Breast epithelium (tissue), 4 donors: ENCODE results near the gene GPC5. TPM values are rescaled to one million over a fixed set of nuclear protein-coding genes. Genes with fewer than 3 reads are reported as not detected.
A peak's percentile ranks its signal among the peaks of the same experiment; 100 is the strongest.

ENCODE experiments used
- DNase-seq, 2 donors: peaks; one replicate each; pipeline ENCODE4 v3.0.0-alpha.2; 2019; ENCODE audit warnings: low spot score in 2 of 2
- H3K27ac ChIP-seq, 2 donors: fragments of 200-600 bp; sonication (generic) in 1 of 2; one replicate each; pipeline ENCODE4 v1.5.1; 2016 to 2019; ENCODE audit warnings: mild to moderate bottlenecking in 1 of 2
- H3K27me3 ChIP-seq, 2 donors: fragments of 200-600 bp; sonication (generic) in 1 of 2; one replicate each; pipeline versions ENCODE4 v1.5.1 to v1.6.0; 2017 to 2019; ENCODE audit warnings: control low read depth in 1 of 2, mild to moderate bottlenecking in 1 of 2
- H3K36me3 ChIP-seq: fragments of 200-600 bp; one replicate; pipeline ENCODE4 v1.5.1; 2019
- H3K4me1 ChIP-seq, 2 donors: fragments of 200-600 bp; sonication (generic); one replicate each; pipeline ENCODE4 v1.5.1; 2016 to 2019; ENCODE audit warnings: control low read depth in 1 of 2
- H3K4me3 ChIP-seq, 3 donors: fragments of 200-600 bp; sonication (generic); 1 replicate in 2 of 3; 2 replicates in 1 of 3; pipeline ENCODE4 v1.5.1; 2016 to 2019; ENCODE audit warnings: mild to moderate bottlenecking in 3 of 3, moderate library complexity in 2 of 3
- H3K9me3 ChIP-seq, 2 donors: fragments of 200-600 bp; sonication (generic) in 1 of 2; one replicate each; pipeline ENCODE4 v1.5.1; 2016 to 2019; ENCODE audit warnings: control low read depth in 1 of 2
- POLR2A ChIP-seq: fragments of 450-650 bp; IDR thresholded peaks from one replicate; pipeline ENCODE4 v1.6.1; 2016; ENCODE audit warnings: antibody characterized with exemption, mild to moderate bottlenecking, moderate library complexity
- POLR2AphosphoS5 ChIP-seq, 3 donors: sonication (generic); formaldehyde crosslinking; IDR thresholded peaks; one replicate each; pipeline ENCODE4 v1.6.1; 2017; ENCODE audit warnings: antibody characterized with exemption in 3 of 3
- intact Hi-C: fragments of 100-400 bp; cut with DNase I; formaldehyde crosslinking; loops from one replicate; pipeline ENCODE4 v1.15.1; 2023; ENCODE audit warnings: low total_unique reads
- total RNA-seq, 3 donors: library from RNA; depleted of rRNA; stranded (reverse); fragments of >200 nt; gene quantifications; one replicate each; pipeline ENCODE4 v1.1.0, GENCODE V29; 2016
- TF ChIP-seq, protein P1 (sequence below), 3 donors: fragments of 450-650 bp; IDR thresholded peaks; one replicate each; pipeline ENCODE4 v1.5.1; 2016 to 2017; ENCODE audit warnings: antibody characterized with exemption in 3 of 3, mild to moderate bottlenecking in 3 of 3, moderate library complexity in 3 of 3

Gene GPC5
- total RNA-seq, 3 donors from 2014 or later = 0.88 to 0.98 TPM; not detected in 1

DNA sequence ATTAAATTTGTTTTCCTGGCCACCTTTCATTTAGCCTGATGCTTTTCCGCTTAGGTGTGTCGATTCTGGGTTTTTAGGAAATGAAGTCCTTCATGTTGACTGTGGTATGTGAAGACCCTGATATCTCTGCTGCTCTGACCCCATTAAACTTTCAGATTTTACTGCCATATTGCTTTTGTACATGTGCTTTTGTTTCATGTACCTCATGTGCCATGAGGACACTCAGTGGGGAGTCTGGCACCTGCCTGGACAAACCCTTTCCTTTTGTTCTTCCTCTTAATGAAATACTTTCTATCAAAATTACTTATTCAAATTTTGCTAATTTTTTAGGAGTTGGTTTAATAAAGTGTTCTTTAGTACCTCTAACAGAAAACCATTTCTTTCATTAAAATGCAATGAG, 774.8 kb downstream of the GPC5 start:
- Histone ChIP-seq H3K27me3 (no peaks in the 10 kb centered on the region), H3K27ac (no peak overlapping the region), H3K9me3 (no peaks in the 10 kb centered on the region), H3K4me3 (no peak overlapping the region), H3K4me1 (no peaks in the 10 kb centered on the region), H3K36me3 (no peaks in the 10 kb centered on the region)
- no peak for TF ChIP-seq POLR2A
- TF ChIP-seq, protein P1, sequence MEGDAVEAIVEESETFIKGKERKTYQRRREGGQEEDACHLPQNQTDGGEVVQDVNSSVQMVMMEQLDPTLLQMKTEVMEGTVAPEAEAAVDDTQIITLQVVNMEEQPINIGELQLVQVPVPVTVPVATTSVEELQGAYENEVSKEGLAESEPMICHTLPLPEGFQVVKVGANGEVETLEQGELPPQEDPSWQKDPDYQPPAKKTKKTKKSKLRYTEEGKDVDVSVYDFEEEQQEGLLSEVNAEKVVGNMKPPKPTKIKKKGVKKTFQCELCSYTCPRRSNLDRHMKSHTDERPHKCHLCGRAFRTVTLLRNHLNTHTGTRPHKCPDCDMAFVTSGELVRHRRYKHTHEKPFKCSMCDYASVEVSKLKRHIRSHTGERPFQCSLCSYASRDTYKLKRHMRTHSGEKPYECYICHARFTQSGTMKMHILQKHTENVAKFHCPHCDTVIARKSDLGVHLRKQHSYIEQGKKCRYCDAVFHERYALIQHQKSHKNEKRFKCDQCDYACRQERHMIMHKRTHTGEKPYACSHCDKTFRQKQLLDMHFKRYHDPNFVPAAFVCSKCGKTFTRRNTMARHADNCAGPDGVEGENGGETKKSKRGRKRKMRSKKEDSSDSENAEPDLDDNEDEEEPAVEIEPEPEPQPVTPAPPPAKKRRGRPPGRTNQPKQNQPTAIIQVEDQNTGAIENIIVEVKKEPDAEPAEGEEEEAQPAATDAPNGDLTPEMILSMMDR (IDR thresholded peaks at IDR 0.05) = no peak
- no peak for TF ChIP-seq POLR2AphosphoS5 (IDR thresholded peaks at IDR 0.05)
- intact Hi-C loops = no loop called here
- DNase-seq = no peak

DNA sequence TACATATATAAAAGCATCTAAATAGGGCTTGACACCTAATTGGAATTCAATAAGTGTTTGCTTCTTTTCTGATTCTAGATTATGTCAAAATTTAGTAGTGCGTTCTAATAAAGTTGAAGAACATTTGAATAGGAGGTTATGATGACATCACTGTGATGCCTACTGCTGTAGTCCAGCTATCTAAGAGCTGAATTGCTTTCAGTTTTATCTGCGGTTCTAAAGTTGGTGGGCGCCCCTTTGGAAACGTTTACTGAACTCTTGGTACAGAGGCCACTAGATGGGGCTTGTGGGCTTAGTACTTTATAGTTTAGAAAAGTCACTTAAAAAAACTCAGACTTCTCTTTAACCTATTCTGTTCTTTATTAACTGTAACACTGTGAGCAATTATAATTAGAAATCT, 776.9 kb downstream of the GPC5 start:
- intact Hi-C loops = no loop called here
- H3K27ac ChIP-seq = no peak overlapping the region
- no peak overlapping the region for H3K4me3 ChIP-seq
- no peak for DNase-seq
- TF ChIP-seq POLR2AphosphoS5 (IDR thresholded peaks at IDR 0.05) = no peak
- TF ChIP-seq, protein P1 (IDR thresholded peaks at IDR 0.05) = no peak
- TF ChIP-seq POLR2A = no peak
- H3K9me3 ChIP-seq = no peaks in the 10 kb centered on the region
- no peaks in the 10 kb centered on the region for H3K4me1 ChIP-seq
- H3K27me3 ChIP-seq = no peaks in the 10 kb centered on the region
- H3K36me3 ChIP-seq = no peaks in the 10 kb centered on the region

DNA sequence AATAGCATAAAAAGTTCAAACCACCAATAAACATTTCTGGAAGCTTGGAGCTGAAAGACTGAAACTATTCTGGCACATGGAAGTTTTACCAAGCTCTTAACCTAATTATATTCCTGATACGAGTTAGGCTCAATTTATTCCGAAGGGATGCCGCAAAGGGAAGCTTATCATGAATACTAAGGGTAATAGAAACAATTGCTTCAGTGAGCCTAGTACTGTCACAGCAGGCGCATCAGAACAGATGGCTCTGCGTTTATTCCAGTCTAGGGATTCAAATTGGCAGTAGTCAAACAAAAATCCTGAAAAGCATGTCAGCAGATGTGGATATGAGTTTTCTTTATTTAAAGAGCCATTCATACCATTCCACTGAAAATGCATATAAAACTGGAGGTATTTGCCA, 779.5 kb downstream of the GPC5 start:
- H3K4me3 ChIP-seq = no peak overlapping the region
- intact Hi-C loops = no loop called here
- DNase-seq = no peak
- H3K27ac ChIP-seq = no peak overlapping the region
- H3K36me3 ChIP-seq = no peaks in the 10 kb centered on the region
- no peaks in the 10 kb centered on the region for H3K27me3 ChIP-seq
- no peaks in the 10 kb centered on the region for H3K4me1 ChIP-seq
- no peak for TF ChIP-seq POLR2A
- no peak for TF ChIP-seq POLR2AphosphoS5 (IDR thresholded peaks at IDR 0.05)
- TF ChIP-seq, protein P1 (IDR thresholded peaks at IDR 0.05) = no peak
- no peaks in the 10 kb centered on the region for H3K9me3 ChIP-seq

DNA sequence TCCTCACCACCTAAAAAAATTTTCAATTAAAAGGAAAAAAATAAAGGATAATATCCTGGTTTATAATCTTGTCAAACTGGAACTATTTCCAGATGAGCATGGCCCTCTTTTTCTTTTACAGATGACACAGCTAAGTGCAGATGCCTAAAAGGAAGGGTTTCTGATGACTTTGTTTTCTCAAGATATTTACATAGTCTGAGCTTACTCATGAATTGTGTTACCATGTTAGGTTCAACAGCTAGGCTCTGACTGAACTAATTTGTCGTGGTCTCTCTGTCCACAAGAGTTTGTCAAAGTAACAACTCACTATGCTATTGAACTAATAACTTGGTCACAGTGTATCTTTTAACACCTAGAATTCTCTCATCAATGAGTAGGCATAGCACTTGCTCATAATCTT, 780.8 kb downstream of the GPC5 start:
- Histone ChIP-seq H3K27ac (no peak overlapping the region), H3K4me3 (no peak overlapping the region), H3K36me3 (no peaks in the 10 kb centered on the region), H3K9me3 (no peaks in the 10 kb centered on the region), H3K4me1 (no peaks in the 10 kb centered on the region), H3K27me3 (no peaks in the 10 kb centered on the region)
- no peak for DNase-seq
- intact Hi-C loops = no loop called here
- TF ChIP-seq POLR2A (no peak), POLR2AphosphoS5 (IDR thresholded peaks at IDR 0.05) (no peak)
- TF ChIP-seq, protein P1 (IDR thresholded peaks at IDR 0.05) = no peak

DNA sequence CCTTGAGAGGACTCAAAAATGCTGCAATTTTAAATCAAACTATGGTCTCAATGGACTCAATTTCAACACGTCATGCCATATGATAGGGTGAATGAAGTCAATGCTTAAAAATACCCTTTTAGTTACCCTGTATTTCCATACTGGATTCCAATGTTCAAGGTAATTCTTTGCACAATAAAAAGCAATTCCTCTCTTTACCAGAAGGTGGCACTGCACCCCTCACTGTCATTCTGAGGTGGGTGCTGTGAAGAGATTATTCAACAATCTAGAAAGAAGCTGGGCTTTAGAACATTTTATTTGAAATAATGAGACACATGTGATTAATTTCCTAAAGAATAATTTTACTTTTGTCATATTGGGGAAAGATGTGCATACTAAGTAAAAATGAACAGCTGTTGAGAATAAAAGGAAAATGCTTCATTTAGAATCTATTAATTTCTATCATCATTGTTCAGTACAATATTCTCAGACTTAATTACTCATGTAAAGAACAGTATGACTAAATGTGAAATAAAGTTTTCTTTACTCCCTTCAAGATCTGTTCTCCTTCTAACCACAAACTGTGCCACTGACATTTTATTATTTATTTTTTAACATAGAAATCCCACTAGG, 789.1 kb downstream of the GPC5 start:
- H3K27ac ChIP-seq = no peak overlapping the region
- TF ChIP-seq POLR2AphosphoS5 (IDR thresholded peaks at IDR 0.05) = no peak
- TF ChIP-seq, protein P1 (IDR thresholded peaks at IDR 0.05) = peak in 2 of 3 donors; percentile 40 to 62
- no peak for DNase-seq
- H3K36me3 ChIP-seq = no peaks in the 10 kb centered on the region
- H3K27me3 ChIP-seq = no peaks in the 10 kb centered on the region
- no peak overlapping the region for H3K4me3 ChIP-seq
- intact Hi-C loops = no loop called here
- H3K9me3 ChIP-seq = no peaks in the 10 kb centered on the region
- H3K4me1 ChIP-seq = no peaks in the 10 kb centered on the region
